Stimulated activated naive CD4-positive, alpha-beta T cell (primary cell): ENCODE measurements around the gene MFAP2.

Experiments used
- DNase-seq, 6 experiments: peaks; one replicate each; lab custom pipeline; 2025; lab: John Stamatoyannopoulos, UW

The MFAP2 gene, protein sequence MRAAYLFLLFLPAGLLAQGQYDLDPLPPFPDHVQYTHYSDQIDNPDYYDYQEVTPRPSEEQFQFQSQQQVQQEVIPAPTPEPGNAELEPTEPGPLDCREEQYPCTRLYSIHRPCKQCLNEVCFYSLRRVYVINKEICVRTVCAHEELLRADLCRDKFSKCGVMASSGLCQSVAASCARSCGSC

DNA sequence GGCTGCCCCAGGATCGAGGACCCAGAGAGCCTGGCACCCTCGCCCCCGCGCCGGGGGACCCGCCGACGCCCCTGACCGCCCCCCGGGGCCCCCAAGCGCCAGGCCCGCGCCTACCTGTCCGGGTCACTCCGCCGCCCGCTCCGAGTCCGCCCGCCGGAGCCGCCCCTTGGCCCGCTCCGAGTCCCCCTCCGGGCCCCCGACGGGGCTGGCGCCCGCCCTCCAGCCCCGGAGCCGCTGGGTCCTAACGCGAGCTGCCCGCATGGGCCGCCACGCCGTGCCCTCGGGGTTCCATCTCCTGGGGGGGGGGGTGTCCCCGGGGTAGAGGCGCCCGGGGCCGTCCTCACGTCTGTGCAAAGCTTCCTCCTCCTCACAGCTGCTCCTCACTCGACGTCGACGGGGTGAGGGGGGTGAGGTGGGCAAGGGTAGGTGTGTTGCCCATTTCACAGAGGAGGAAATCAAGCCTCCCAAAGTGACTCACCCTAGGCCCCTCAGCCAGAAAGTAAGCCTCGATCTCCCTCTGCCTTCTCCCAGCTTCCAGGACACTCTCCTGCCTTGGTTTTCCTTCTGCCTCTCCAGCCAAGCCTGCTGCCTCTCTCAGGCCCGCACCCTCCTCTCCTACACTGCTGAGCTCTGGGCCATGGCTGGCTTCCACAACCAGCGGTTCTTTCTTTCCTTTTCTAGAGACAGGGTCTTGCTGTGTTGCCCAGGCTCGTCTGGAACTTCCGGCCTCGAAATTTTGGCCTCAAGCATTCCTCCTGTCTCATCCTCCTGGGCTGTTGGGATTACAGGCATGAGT lies at the start of gene MFAP2:
Gene MFAP2, minus strand, starts transcription at position 148 of the 796 bp plus-strand sequence. CDS start 2,347 bp downstream, outside the sequence.
- DNase-seq, result no peak

DNA sequence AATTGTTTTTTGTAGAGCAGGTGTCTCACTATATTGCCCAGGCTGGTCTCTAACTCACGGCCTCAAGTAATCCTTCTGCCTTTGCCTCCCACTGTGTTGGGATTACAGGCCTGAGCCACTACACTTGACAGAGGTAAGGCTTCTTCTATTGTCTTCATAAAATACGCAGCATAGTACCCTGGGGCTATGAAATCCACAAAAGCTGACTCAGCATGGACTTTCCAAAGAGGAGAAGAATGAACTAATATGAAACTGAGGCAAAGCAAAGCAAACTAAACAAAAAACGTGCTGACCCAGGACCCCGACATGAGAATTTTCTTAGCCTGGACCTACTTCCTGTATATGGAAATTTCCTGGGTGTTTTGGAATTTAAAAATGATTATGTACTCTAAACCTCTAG lies 49.8 kb upstream of the MFAP2 start:
- DNase-seq, result no peak

DNA sequence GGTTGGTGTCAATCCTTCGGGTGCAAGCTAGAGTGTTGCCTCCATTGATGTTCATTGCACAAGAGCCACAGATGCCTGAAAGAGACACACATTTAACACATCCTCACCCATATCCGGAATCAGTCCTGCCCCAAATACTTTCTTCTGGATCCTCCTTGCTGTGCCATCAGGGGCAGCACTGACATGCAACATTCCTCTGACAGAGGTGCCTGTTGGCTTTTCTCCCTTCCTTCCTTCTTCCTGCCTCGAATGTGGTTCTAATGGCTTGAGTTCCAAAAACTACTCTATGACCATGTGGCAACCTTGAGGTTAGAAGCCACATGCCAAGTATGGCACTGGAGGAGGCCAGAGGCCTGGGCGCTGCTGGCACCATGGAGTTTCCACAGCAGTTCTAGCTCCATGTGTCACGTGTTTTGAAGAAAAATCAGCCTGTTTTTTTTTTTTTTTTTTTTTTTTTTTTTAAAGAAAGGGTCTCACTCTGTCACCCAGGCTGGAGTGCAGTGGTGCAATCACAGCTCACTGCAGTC lies 48.3 kb upstream of the MFAP2 start:
- no peak for DNase-seq

DNA sequence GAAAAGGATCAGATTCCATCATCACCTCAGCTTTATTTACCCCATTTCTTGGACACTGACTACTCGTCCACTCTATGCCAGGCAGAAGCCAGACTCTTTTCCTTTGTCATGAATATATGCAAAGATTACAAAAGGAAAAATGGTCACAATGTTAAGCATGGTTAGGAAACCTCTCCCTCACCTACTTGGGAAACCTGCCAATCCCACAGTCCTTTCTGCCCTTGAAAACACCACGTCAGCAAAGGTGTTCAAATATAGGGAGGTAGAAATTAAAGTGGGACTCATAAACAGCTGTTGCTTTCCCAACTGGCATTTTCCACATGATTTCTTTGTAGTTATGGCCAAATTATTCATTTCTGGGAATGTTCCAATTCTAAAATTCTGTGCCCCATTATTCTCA lies 47.5 kb upstream of the MFAP2 start:
- no peak for DNase-seq

DNA sequence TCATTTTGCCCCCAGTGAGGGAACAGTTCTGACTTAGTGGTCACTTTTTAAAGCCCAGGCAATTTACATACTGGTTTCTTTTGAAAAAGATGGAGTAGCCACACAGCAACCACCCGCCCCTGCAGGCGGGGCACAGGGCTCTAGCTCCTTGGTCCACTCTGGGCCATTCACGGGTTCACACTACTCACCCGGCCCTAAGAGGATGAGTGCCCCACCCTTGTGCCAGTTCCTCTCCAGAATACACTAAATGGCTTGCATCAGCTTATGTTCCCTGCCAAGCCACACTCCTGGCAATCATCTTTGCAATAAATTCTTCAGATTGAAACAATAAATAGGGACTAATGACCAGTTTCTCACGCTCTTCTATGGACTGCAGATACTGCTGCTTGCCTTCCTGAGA lies 47.0 kb upstream of the MFAP2 start:
- DNase-seq, result no peak

DNA sequence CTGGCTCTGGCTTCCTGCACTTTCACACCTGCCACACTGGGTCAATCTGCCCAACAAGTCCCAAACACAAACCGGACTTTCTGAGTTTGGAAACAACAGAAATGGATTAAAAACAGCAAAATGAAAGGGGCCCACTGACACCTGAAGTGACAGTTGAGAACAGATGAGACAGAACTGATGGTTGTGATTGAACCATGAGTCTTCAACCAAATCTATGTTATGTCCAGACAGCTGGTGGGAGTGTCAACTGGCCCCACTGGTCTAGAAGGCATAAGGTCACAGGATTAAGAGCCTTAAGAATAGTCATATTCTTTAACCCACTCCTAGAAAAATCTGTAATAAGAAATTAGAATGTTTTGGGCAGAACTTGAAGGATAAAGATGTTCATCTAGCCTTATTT lies 44.3 kb upstream of the MFAP2 start:
- no peak for DNase-seq

DNA sequence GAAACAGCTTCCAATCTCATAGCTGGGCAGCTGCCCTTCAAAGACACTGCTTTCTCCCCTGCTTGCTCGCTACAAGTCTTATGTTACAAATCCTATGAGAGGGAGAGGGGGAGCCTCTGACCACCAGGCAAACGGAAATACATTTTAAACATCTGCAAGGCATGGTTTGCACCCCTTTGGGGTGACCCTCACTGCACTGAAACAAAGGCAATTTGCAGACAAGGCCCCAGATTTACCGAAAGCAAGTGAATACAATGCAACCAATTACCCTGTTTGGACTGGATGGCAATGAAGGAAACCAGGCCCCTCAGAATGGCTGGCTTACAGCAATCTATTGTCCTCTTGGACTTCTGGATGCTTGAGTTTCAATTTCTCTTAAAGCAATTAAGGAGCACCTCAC lies 43.2 kb upstream of the MFAP2 start:
- no peak for DNase-seq

DNA sequence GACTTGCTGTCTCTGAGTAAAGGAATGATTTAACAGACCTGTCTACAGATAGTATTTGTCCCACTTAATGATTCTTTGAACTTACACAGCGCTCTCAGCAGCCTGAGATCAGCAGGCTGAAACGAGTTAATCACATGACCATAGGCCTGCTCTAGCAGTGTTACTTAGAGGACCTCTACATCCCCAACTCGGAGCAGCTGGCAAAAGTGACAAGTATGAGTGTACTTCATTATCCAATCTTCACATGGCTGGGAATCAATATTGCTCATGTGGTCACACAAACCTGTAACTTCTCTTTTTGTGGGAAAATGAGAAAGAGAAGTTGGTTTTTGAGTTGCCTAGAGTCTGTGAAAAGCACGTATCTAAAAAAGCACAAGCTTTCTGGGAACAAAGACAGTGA lies 42.7 kb upstream of the MFAP2 start:
- no peak for DNase-seq

DNA sequence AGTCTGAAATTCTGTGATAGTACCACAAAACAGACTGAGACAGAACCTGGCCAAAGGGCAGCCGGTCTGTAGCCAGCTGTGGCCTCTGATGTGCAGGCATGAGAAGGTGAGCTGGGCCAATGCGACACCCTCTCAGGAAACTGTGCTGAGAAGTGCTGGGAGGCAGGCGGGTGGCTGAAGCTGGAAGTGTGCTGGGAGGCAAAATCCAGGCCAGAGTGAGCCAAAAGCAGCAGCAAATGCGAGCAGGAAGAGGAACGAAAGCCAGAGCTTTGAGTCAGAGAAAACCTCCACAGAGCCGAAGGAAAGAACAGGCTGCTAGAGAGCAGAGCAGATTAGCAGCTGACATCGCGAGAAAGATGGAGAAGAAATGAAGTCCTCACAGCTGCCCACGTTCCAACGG lies 41.5 kb upstream of the MFAP2 start:
- DNase-seq, result no peak

DNA sequence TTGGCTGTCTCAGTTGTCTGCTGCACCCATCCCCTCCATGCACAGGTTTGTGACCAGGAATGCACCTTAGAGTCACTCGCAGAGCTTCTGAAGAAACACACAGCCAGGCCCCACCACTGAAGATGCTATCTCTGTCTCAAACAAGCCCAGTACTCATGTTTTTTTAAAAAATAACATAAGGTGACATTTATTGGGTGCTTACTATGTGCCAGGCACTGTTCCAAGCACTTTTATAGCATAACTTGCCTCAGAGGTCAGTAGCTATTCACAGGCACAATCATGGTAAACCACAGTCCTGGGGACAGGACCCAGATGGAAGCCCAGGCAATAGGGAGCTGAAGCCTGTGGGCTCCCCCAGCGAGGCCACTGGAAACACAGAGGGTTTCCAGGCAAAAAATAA lies 40.1 kb upstream of the MFAP2 start:
- no peak for DNase-seq

DNA sequence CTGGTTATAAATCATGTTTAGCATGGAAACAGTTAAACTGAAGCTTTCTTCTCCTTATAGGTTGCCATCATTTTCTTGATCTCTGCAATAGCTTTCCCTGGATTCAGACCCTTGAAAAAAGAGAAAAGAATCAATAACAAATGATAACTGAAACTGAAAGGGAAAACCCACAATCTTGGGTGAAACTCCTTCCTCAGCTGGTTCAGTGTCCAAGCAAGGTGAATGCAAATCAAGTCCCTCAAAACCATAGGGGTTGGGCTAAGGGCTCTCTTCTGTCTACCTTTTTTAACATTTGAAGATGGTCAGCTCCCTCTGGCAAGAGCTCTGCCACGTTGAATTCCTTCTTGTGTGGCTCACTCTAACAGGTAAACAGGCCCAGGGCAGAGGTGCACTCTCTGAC lies 38.4 kb upstream of the MFAP2 start:
- DNase-seq, result no peak

DNA sequence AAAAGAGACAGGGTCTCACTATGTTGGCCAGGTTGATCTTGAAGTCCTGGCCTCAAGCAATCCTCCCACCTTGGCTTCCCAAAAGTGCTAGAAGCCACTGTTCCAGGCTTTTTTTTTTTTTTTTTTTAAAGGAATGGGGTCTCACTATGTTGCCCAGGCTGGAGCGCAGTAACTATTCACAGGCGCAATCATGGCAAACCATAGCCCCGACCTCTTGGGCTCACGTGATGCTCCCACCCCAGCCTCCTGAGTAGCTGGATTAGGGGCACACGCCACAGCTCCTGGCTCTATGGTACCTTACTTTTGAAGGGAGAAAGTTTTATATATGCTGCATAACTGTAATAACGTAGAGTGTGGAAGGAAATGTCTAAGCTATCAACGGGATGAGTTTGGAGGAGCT lies 37.0 kb upstream of the MFAP2 start:
- DNase-seq, result no peak

DNA sequence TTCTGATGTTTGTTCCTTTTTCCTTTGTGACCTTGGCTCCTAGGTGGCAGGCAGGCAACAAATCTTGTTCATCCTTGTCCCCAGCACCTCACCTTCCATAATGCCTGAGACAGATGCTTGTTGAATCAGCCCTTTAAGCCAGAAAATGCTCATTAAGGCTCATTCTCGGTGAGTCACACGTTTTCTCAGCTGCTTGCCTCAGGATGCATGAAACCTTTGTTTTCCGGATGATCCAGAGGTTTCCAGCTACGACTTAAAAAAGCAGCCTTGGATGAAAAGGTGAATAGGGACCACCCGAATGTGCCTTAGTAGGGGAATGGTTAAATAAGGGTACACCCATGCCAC lies 35.9 kb upstream of the MFAP2 start:
- DNase-seq, result no peak

DNA sequence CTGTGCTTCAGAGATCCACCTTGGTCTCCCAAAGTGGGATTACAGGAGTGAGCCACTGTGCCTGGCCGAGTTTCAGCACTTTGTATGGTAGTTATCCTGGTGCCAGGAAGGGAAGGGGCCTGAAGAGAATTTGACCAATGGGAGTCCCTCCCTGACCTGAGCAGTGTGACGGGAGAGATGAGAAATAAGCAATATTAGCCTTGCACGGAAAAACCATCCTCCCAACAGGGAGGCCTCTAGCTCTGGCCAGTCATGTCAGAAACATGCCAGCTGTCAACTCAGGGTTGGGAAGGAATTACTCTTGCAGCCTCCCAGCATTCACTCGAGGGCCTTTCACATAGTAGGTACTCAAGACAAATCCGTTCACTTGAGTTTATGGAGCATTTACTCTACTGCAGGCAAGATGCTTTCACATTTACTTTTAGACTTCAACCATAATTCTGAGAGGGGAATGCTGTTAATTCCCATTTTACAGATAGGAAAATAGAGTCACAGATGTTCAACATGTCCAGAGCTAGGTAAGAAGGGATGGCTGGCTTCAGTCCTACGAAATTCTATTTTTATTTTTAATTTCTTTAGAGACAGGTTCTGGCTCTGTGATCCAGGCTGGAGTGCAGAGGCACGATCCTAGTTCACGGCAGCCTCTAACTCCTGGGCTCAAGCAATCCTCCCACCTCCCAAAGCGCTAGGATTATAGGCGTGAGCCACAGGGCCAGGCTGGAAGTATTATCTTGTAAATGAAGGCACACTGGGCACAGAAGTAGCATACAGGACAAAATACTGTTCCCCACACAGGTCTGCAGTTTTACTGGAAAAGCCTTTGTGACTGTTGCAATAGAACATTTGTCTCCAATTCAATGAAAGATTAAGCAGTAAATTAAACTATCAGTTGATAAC lies 34.5 kb upstream of the MFAP2 start:
- DNase-seq, result no peak

DNA sequence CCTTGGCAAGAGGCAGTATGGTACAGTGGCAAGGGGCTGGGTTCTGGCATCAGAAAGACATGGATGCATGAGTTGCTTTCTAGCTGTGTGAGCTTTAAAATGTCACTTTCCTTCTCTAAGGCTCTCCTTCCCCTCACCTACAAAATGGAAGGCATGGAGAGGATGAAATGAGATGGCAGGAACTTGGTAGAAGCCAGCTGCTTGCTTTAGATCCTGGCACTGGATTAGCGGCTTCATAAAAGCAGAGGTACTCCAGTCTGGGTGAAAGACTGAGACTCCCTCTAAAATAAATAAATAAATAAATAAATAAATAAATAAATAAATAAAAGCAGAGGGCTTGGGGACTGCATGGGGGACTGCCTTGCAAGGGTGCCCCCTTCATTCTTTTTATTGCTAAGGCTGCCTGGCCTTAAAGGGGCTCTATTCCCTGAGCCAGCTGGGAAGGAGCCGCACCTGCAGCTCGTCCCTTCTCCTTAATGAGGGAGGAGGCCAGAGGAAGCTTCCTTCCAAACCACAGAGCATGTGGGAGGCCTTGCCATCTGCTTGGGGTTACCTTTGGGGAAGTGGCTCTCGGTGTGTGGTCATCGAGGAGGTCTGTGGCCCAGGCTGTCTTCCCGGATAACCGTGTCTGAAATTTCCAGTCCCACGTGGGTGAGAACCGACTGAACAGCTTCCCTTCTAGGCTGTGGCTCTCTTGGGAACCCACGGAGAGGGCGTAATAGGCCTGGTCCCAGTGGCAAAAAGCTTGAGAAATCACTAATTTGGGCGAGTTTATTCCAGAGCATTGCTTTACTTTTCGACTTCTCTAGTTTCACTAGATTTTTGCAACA lies 33.3 kb upstream of the MFAP2 start:
- no peak for DNase-seq

DNA sequence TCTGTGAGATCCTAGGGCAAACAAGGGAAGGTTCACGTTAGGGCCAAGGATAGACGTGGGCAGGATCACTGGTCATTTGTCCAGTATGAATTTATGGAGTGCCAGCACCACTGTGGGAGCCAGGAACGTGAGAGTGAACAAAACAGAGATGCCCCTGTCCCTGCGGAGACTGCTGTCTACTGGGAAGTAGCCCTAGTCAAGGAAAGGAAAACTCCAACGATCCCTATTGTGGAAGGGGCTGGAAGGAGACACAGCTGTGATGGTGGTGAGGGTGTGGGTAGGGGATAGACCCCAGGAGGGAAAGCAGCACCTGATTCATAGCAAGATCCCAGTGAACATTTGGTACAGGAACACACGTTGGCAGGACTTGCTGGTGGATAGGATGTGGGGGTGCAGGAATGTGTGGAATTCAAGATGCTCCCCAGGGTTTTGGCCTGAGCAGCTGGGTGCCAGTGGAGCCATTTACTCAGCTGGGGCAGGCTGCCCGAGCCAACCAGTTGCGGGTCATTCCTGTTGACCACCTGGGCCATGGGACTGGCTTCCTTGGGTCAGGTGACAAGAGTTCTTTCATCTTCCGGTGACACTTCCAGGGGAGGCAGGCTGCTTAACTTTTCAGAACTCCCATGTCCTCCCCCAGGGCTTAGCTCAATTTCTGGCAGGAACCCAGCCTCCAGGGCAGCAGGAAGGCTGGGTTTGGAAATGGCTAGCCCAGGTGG lies 32.5 kb upstream of the MFAP2 start:
- no peak for DNase-seq

DNA sequence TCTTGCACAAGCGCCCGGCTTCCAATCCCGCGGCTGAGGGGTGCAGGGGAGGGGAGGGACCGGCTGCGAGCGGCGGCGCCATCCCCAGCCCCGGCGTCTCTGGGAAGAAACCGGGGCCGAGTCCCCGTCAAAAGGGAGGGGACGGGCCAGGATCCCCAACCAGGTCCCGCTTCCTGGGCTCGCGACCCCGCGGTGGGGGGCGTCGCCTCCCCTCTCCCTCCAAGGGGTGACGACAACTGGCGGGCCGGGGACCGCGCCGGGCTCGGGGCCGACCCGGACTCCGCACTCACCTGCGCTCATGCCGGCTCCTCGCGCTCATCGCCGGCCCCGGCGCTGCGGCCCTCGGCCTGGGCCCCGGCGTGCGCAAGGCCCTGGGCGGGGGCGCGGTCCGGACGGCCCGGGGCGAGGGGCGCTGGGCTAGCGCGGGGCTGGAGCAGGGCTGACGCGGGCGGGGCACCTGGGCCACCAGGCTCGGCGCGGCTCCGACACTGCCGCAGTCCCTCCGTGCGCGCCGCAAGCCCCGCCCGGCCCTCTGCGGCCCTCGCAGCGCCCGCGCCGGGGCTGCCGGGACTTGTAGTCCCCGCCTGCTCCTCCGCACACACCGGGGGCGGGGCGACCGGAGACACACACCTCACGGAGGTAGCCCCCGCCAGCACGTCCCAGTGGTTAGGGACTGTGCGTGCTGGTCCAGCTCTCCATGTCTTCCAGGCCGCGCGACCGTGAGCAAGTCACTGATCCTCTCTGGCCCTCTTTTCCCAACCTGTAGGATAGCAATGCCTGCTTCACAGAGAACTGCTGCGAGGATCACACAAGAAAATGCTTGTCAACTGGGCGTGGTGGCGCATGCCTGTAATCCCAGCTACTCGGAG lies 31.3 kb upstream of the MFAP2 start, which contains the start of gene ATP13A2:
Gene ATP13A2, minus strand, starts transcription at position 490 of the 869 bp plus-strand sequence. Its CDS starts 190 bp downstream, at position 300.
- peak; percentile 72 to 82 (median 76) for DNase-seq

DNA sequence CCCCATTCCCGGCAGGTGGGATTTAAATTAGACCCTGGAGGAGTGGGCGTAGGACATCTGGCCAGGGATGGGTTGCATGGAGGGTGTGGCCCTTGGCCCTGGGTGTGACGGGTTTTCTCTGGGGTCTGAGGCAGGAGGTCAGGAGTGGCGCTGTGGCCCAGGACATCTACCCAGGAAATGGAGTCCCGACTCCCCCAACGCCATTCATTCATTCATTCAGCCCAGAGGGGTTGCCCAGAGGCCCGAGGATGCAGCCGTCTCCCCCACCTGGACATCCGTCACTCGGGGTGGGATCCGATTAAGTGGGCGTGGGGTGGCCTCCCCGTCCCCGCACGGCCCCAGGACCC lies 30.6 kb upstream of the MFAP2 start:
- DNase-seq, result no peak

DNA sequence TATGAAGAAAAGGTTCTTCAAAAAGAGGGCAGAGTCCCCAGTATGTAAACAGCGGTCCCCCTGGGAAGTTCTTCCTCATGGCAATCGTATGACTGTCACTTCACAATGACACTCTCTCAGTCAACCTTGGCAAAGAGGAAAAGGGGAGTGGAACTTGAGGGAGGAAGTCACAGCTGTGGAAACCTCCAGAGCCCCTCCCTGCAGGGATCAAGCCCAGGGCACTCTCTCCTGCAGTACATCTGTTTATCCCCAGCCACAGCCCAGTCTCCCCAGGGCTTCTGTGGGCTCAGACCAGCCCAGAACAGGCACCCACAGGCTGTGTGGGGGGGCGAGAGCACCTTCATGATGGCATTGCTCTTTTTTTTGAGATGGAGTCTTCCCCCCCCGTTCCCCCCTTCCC lies 29.3 kb upstream of the MFAP2 start:
- no peak for DNase-seq

DNA sequence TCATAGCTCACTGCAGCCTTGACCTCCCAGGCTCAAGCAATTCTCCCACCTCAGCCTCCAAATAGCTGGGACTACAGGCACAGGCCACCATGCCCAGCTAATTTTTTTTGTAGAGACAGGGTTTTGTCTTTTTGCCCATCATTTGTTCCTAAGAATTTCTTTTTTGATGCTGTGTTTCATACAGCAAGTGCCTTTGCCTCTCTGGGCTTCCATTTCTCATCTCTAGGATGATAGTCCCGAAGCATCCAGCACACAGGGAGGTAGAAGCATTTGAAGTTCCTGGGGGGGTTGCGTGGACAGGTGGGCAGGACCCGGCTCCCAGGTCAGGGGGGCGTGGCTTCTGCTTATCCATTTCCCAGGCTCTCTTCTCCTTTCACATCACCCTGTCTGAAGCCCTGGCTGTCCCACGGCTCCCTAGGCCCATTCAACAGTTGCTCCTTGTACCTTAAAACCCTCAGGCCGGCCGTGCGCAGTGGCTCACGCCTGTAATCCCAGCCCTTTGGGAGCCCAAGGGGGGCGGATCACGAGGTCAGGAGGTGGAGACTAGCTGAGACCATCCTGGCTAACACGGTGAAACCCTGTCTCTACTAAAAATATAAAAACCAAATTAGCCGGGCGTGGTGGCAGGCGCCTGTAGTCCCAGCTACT lies 27.9 kb upstream of the MFAP2 start:
- no peak for DNase-seq
